ENCODE data around the gene CCDC122.

DNA sequence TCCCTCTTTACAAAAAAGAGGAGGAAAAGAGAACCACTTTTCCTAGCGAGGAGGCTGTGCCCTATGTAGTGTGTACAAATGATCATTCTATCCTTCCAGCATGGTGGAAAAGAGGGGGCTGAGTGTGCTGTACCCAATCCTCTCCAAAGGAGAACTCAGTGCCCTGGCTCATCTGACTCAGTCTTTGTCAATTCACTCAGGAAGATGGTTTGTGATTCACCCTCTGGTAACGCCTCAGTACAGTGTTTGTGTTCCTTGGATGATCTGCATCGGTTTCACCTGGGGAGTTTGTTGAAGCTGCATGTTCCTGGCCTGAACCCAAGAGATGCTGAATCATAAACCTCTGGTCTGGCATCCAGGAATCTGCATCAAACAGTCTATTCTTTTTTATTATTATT, 74.5 kb downstream of the CCDC122 start:
- TF ChIP-seq POLR2AphosphoS5 (IDR thresholded peaks at IDR 0.05; ENCODE audit: low read depth, low read length): no peak
- no peak for TF ChIP-seq SIN3A (IDR thresholded peaks at IDR 0.05; ENCODE audit: borderline replicate concordance, insufficient read depth, low read length)
- no peak for TF ChIP-seq TAF1 (IDR thresholded peaks at IDR 0.05; ENCODE audit: borderline replicate concordance, insufficient read depth, low read length)

Measured in PFSK-1 (cell line).